HepG2 (cell line): ENCODE measurements around the gene LCN2. TPM values are rescaled to one million over a fixed set of nuclear protein-coding genes. Genes with fewer than 3 reads are reported as not detected.
A peak's percentile ranks its signal among the peaks of the same experiment; 100 is the strongest.

Experiments
- CREBL2 ChIP-seq: sonication (generic); formaldehyde crosslinking; IDR thresholded peaks from 2 replicates; pipeline ENCODE4 v1.8.1; 2023; ENCODE audit warnings: missing genetic modification reagents, mild to moderate bottlenecking, borderline replicate concordance
- CTCF ChIP-seq: sonication (generic); formaldehyde crosslinking; IDR thresholded peaks from 2 replicates; pipeline ENCODE4 v1.5.0; 2020; ENCODE audit warnings: mild to moderate bottlenecking, missing genetic modification reagents, moderate library complexity
- FOXP4 ChIP-seq: sonication (generic); formaldehyde crosslinking; IDR thresholded peaks from 2 replicates; pipeline ENCODE4 v1.4.0; 2020; ENCODE audit warnings: missing genetic modification reagents
- GPBP1L1 ChIP-seq: sonication (generic); formaldehyde crosslinking; IDR thresholded peaks from 2 replicates; pipeline ENCODE4 v1.5.0; 2020; ENCODE audit warnings: mild to moderate bottlenecking, missing genetic modification reagents
- HNRNPK ChIP-seq: fragments of 200-400 bp; formaldehyde crosslinking; IDR thresholded peaks from 2 replicates; pipeline ENCODE4 v1.6.1; 2018; ENCODE audit warnings: low read length, low read depth, moderate library complexity, mild to moderate bottlenecking; ENCODE audit not compliant: poor library complexity, severe bottlenecking
- HOXA3 ChIP-seq: sonication (generic); formaldehyde crosslinking; IDR thresholded peaks from 2 replicates; pipeline ENCODE4 v1.5.0; 2020; ENCODE audit warnings: missing genetic modification reagents
- KDM5A ChIP-seq: fragments of 200-600 bp; sonication (generic); IDR thresholded peaks from 2 replicates; pipeline ENCODE4 v1.7.0; 2018; ENCODE audit warnings: antibody characterized with exemption, mild to moderate bottlenecking, low read length, borderline replicate concordance
- NFAT5 ChIP-seq: sonication (generic); formaldehyde crosslinking; IDR thresholded peaks from 2 replicates; pipeline ENCODE4 v1.4.0; 2020; ENCODE audit warnings: missing genetic modification reagents
- NFYC ChIP-seq: IDR thresholded peaks from 2 replicates; pipeline ENCODE4 v1.6.1; 2016; ENCODE audit warnings: missing genetic modification reagents, missing compliant biosample characterization
- NR2F6 ChIP-seq, 2 experiments: IDR thresholded peaks; 2 replicates each; pipeline ENCODE4 v1.6.1; 2016; ENCODE audit warnings: antibody characterized with exemption in 1 of 2, mild to moderate bottlenecking in 1 of 2
- PHF20 ChIP-seq: sonication (generic); formaldehyde crosslinking; IDR thresholded peaks from 2 replicates; pipeline ENCODE4 v1.5.0; 2020; ENCODE audit warnings: mild to moderate bottlenecking, missing genetic modification reagents
- SKI ChIP-seq: fragments of 450-650 bp; IDR thresholded peaks from one replicate; pipeline ENCODE4 v1.6.1; 2018; ENCODE audit warnings: mild to moderate bottlenecking; ENCODE audit not compliant: partially characterized antibody
- SOX13 ChIP-seq, 3 experiments: fragments of 450-650 bp in 1 of 3; sonication (generic) in 1 of 3; formaldehyde crosslinking in 1 of 3; IDR thresholded peaks in 2 of 3; conservative IDR thresholded peaks in 1 of 3; 2 replicates each; pipeline versions ENCODE4 v1.5.0 to v1.6.1; 2016 to 2020; ENCODE audit warnings: antibody characterized with exemption in 1 of 3, mild to moderate bottlenecking in 1 of 3, missing compliant biosample characterization in 1 of 3, missing genetic modification reagents in 1 of 3, moderate library complexity in 1 of 3
- ZFP62 ChIP-seq: sonication (generic); formaldehyde crosslinking; IDR thresholded peaks from 2 replicates; pipeline ENCODE4 v1.4.0; 2020; ENCODE audit warnings: missing genetic modification reagents
- ZNF660 ChIP-seq: sonication (generic); formaldehyde crosslinking; IDR thresholded peaks from 2 replicates; pipeline ENCODE4 v1.5.1; 2020; ENCODE audit warnings: mild to moderate bottlenecking, low read depth, missing genetic modification reagents, borderline replicate concordance
- polyA plus RNA-seq, 8 experiments: library from polyadenylated mRNA; depleted of rRNA in 3 of 8; stranded (reverse) in 7 of 8; unstranded in 1 of 8; fragments of >200 nt; fragmentation: Illumina TruSeq in 4 of 8; extraction: Trizol in 4 of 8; gene quantifications; 2 replicates each; pipeline versions ENCODE4 v1.2.1 to v1.2.3, GENCODE V29; 2011 to 2016; ENCODE audit warnings: low read depth in 4 of 8, missing spikeins in 1 of 8, mixed read lengths in 1 of 8; ENCODE audit not compliant: insufficient read depth in 1 of 8
- total RNA-seq, 5 experiments: library from RNA; depleted of rRNA; stranded (reverse); fragments of >200 nt; fragmentation: Illumina TruSeq; extraction: Trizol; gene quantifications; 2 replicates each; pipeline ENCODE4 v1.2.3, GENCODE V29; 2016; ENCODE audit warnings: low read depth in 1 of 5

Gene LCN2
- total and polyA plus RNA-seq, 2 of the 13 experiments (the other 11 are each of a cell fraction or from before 2014, with no cell fraction given) = 0.38 to 1.4 TPM

- TF ChIP-seq ZFP62 (CRISPR knock-in tag) (no peak), NR2F6 (IDR thresholded peaks at IDR 0.05) (peak; percentile 78), NR2F6 (CRISPR knock-in tag; IDR thresholded peaks at IDR 0.05) (peak; percentile 92), CTCF (CRISPR knock-in tag) (peak; percentile 41; the same call in 1 of the 2 replicates), NFYC (peak; percentile 13; the same call in 1 of the 2 replicates), PHF20 (CRISPR knock-in tag) (peak; percentile 64), ZNF660 (CRISPR knock-in tag) (no peak; the same call in 1 of the 2 replicates), HNRNPK (no peak), KDM5A (no peak), GPBP1L1 (CRISPR knock-in tag) (no peak), CREBL2 (CRISPR knock-in tag) (no peak), NFAT5 (CRISPR knock-in tag) (no peak), FOXP4 (CRISPR knock-in tag) (peak; percentile 94), SKI (peak; percentile 43), HOXA3 (CRISPR knock-in tag) (peak; percentile 93), SOX13 (IDR thresholded peaks at IDR 0.05) (peak; percentile 31; the same call in 1 of the 2 replicates), SOX13 (CRISPR knock-in tag; conservative IDR thresholded peaks at IDR 0.05 in 1 of 2, IDR thresholded peaks at IDR 0.05 in 1 of 2) (peak in 1 of 2 experiments; percentile 87; a peak in 2 of 4 replicates)
Observed at GRCh38 chr9:128115187-128116103, 33.8 kb upstream of the LCN2 start (continued).
